Aorta (tissue), 5 donors: ENCODE results near the gene ANGPTL3. TPM values are rescaled to one million over a fixed set of nuclear protein-coding genes. Genes with fewer than 3 reads are reported as not detected.

Source experiments
- ATAC-seq: fragments of 200-7000 bp; cut with Tn5 transposase; one replicate; pipeline ENCODE4 v1.9.1; 2022; ENCODE audit warnings: moderate library complexity; ENCODE audit not compliant: low FRiP score
- DNase-seq, 2 donors: peaks; one replicate each; pipeline ENCODE4 v3.0.0-alpha.2; 2020
- H3K27ac ChIP-seq, 2 donors: one replicate each; pipeline ENCODE4 v1.5.1; 2013; ENCODE audit warnings: low read length in 2 of 2, mild to moderate bottlenecking in 2 of 2, moderate library complexity in 2 of 2, control low read depth in 1 of 2, inconsistent platforms in 1 of 2, low read depth in 1 of 2
- H3K27me3 ChIP-seq, 2 donors: one replicate each; pipeline ENCODE4 v1.6.1; 2013; ENCODE audit warnings: control low read depth in 1 of 2, low read length in 1 of 2, mild to moderate bottlenecking in 1 of 2, moderate library complexity in 1 of 2; ENCODE audit not compliant: insufficient read depth in 2 of 2, control insufficient read depth in 1 of 2
- H3K36me3 ChIP-seq, 2 donors: one replicate each; pipeline ENCODE4 v1.6.1; 2013; ENCODE audit warnings: control low read depth in 1 of 2, low read length in 1 of 2, mild to moderate bottlenecking in 1 of 2; ENCODE audit not compliant: insufficient read depth in 2 of 2, control insufficient read depth in 1 of 2
- H3K4me1 ChIP-seq, 2 donors: one replicate each; pipeline ENCODE4 v1.6.1; 2013; ENCODE audit warnings: low read length in 2 of 2, control low read depth in 1 of 2, mild to moderate bottlenecking in 1 of 2, moderate library complexity in 1 of 2; ENCODE audit not compliant: insufficient read depth in 2 of 2, control insufficient read depth in 1 of 2
- H3K4me3 ChIP-seq, 2 donors: one replicate each; pipeline ENCODE4 v1.5.1; 2013; ENCODE audit warnings: low read length in 2 of 2, control low read depth in 1 of 2, mild to moderate bottlenecking in 1 of 2
- H3K9me3 ChIP-seq: one replicate; pipeline ENCODE4 v1.6.1; 2013; ENCODE audit warnings: mild to moderate bottlenecking, low read length; ENCODE audit not compliant: control insufficient read depth
- WGBS, 2 donors: extraction: QIAGEN DNeasy Blood & Tissue Kit; methylation state at CpG; one replicate each; pipeline ENCODE4 v1.1.7; 2013; 5-methylcytosine and 5-hydroxymethylcytosine counted together
- intact Hi-C, 2 donors: fragments of 100-400 bp; cut with DNase I; formaldehyde crosslinking; loops; one replicate each; pipeline versions ENCODE4 v1.14.2 to v1.15.0; 2022
- polyA plus RNA-seq, 2 donors: library from polyadenylated mRNA; stranded (reverse); fragments of 200-250 nt; gene quantifications; one replicate each; pipeline ENCODE4 v1.2.3, GENCODE V29; 2013
- total RNA-seq, 2 donors: library from RNA; stranded (reverse); fragmentation: NEBNext Ultra II Directional; extraction: Animal tissue kit (Norgen Biotek cat#: 25700); gene quantifications; one replicate each; pipeline ENCODE4 v1.2.1, GENCODE V29; 2021
- donor health status: healthy with polysubstance abuse.
- donor health status: Bipolar disorder and iron deficiency.
- donor health status: DM: no; HTN: no; CAD: no.
- donor health status: DM: no; HTN: no; CAD: no.
- donor health status: DM: yes; HTN: yes; CAD: no.

Gene ANGPTL3
- total and polyA plus RNA-seq, 4 donors, result 0.13 TPM; not detected in 3

- H3K36me3 ChIP-seq, result no peaks in the 10 kb centered on the region
- intact Hi-C loops, result no loop called here
- H3K27me3 ChIP-seq, result no peaks in the 10 kb centered on the region
- no peak overlapping the region for H3K27ac ChIP-seq
- no peaks in the 10 kb centered on the region for H3K9me3 ChIP-seq
- no peak for DNase-seq
- no peak overlapping the region for H3K4me3 ChIP-seq
- ATAC-seq, result no peak
- 17 to 39% methylated on average over 1 of the region's 1 CpG for WGBS, 2 donors
- peaks cover 0 to 5% of the 10 kb centered on the region in 2 donors for H3K4me1 ChIP-seq
These were observed 57.4 kb downstream of the ANGPTL3 start for GRCh38 chr1:62654744-62655143.

Other genes with a start within 250 kb of the ANGPTL3 start
- gene USP1, start 160.5 kb upstream of the ANGPTL3 start, total RNA-seq, result 10 to 100 TPM; 21.3 to 22.9 TPM
- gene USP1, start 160.5 kb upstream of the ANGPTL3 start, polyA plus RNA-seq, result 10 to 100 TPM; 13.5 to 14.5 TPM
- gene DOCK7, start 90.9 kb downstream of the ANGPTL3 start, total RNA-seq, result 10 to 100 TPM; 40.3 to 64.1 TPM
- gene DOCK7, start 90.9 kb downstream of the ANGPTL3 start, polyA plus RNA-seq, result 10 to 100 TPM in 1 of 2 donors, 1 to 10 TPM in 1; 6.1 to 18.2 TPM
- 10 to 100 TPM; 11.0 to 18.4 TPM for gene ATG4C, start 186.6 kb downstream of the ANGPTL3 start, total RNA-seq
- 1 to 10 TPM; 5.8 TPM for gene ATG4C, start 186.6 kb downstream of the ANGPTL3 start, polyA plus RNA-seq